GM18870 (cell line): ENCODE data around the gene PLD3.
"Not testable (repeated sequence)": the region's sequence is repeated elsewhere in the genome, so short reads cannot be mapped to it uniquely, and the experiment has no call there.

Source experiments
- ATAC-seq: cut with Tn5 transposase; IDR thresholded peaks from one replicate; pipeline ENCODE4 v1.9.1; 2021; ENCODE audit warnings: moderate library complexity; ENCODE audit not compliant: unreplicated experiment

PLD3 gene

DNA sequence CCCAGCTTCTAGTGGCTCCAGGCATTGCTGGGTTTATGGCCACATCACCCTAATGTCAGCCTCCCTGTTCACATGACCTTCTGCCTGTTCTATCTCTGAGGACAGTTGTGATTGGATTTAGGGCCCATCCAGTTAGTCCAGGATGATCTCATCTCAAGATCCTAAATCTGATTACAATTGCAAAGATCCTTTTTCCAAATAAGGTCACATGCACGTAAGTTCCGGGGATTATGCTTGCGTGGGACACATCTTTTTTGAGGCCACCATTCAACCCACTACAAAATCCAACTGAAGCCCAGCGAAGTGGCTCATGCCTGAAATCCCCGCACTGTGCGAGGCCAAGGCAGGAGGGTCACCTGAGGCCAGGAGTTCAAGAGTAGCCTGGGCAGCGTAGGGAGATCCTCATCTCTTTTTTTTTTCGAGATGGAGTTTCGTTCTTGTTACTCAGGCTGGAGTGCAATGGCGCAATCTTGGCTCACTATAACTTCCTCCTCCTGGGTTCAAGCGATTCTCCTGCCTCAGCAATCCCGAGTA lies 12.3 kb downstream of the PLD3 start:
- ATAC-seq = no peak

DNA sequence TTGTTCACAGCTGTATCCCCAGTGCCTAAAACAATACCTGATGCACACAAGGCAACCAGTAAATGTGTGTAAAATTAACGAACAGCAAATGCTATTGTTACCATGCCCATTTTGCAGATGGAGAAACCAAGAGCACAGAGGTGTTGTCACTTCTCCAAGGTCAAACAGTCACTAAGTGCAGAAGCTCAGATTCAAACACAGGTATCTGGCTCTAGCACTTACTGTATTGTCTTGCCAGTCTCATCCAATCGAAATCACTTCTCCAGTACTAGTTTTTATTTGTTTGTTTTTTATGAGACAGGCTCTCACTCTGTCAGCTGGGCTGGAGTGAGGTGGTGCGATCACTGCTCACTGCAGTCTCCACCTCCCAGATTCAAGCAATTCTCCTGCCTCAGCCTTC lies 13.7 kb downstream of the PLD3 start:
- no peak for ATAC-seq

DNA sequence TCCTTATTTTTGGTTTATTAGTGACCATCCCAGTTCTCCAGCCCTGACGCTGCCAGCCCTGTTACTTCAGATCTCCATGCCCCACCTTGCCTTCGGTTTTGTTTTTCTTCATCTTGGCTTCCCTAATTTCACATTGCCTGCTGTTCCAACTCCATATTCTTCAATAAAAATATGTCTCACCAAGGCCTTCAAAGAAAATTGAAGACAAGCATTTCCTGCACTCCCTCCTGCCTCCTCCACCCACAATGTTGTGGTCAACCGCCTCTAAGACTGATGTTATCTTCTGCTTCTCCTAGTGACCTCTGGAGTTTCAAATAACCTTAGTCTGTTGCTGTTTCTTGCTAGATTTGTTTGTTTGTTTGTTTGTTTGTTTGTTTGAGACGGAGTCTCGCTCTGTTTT lies 14.6 kb downstream of the PLD3 start:
- no peak for ATAC-seq

DNA sequence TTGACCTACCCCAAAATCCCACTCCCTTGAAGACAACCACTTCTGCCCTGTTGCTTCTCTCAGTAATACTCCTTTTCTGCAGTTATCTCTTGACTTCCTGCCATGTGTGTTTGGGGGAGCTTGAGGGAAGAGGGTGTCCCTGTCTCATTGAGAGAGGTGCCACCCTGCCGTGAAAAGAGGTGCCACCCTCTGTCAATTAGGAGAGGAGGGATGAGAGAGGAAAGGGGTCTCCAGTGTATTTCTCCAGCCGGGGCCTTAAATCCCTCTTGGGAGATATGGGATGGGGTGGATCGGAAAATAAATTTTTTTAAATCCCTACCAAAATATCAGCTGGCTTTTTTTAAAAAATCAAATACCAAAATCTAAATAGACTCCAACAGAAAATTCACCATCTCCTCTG lies 16.5 kb downstream of the PLD3 start:
- ATAC-seq = no peak

- no peak for ATAC-seq
Observed at GRCh38 chr19:40365613-40366401, 17.3 kb downstream of the PLD3 start.

GRCh38 chr19:40366697-40367561 lies 18.4 kb downstream of the PLD3 start:
- no peak for ATAC-seq

DNA sequence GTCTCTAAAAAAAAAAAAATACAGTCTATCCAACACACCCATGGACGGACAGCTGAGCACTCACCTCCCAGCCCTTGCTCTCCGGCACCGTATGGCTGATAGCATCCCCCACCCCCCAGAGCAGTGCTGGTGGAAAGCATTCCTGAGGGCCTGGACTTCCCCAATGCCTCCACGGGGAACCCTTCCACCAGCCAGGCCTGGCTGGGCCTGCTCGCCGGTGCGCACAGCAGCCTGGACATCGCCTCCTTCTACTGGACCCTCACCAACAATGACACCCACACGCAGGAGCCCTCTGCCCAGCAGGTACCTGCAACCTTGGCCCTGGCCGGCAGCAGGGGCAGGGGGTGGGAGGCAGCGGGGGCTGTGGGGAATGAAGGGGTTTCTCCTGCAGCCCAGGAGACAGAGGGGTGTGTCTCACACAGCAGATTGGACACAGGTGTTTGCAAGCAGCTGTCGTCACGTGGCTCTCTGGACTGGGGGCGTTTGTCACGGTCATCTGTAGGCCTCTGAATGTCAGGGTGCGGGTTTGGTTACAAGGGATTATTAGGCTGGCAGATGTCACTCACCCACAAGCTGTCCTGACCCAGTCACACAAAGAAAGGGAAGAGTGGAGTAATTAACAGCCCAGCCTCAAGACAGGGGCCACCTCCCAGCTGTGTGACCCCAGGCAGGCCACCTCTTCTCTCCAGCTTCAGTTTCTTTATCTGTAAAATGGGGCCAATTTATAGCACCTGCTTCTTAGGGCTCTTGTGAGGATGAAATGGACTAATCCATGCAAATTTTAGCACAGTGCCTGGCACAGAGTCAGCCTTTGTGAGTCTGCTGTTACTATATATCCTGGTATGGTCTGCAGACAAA lies 19.3 kb downstream of the PLD3 start:
- no peak for ATAC-seq

- ATAC-seq = no peak
Observed at GRCh38 chr19:40369797-40370196, 21.3 kb downstream of the PLD3 start.

DNA sequence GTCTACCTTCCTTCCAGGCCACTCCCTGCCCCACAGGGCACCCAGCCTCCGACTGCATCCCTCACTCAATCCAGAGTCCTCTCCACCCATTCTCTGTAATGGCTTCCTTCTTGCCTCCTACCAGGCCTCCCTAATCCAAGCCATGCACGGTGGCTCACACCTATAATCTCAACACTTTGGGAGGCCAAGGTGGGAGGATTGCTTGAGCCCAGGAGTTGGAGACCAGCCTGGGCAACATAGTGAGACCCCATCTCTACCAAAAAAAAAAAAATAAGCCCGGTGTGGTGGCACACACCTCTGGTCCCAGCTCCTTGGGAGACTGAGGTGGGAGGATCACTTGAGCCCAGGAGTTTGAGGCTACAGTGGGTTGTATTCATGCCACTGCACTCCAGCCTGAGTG lies 21.8 kb downstream of the PLD3 start:
- not testable (repeated sequence) for ATAC-seq

DNA sequence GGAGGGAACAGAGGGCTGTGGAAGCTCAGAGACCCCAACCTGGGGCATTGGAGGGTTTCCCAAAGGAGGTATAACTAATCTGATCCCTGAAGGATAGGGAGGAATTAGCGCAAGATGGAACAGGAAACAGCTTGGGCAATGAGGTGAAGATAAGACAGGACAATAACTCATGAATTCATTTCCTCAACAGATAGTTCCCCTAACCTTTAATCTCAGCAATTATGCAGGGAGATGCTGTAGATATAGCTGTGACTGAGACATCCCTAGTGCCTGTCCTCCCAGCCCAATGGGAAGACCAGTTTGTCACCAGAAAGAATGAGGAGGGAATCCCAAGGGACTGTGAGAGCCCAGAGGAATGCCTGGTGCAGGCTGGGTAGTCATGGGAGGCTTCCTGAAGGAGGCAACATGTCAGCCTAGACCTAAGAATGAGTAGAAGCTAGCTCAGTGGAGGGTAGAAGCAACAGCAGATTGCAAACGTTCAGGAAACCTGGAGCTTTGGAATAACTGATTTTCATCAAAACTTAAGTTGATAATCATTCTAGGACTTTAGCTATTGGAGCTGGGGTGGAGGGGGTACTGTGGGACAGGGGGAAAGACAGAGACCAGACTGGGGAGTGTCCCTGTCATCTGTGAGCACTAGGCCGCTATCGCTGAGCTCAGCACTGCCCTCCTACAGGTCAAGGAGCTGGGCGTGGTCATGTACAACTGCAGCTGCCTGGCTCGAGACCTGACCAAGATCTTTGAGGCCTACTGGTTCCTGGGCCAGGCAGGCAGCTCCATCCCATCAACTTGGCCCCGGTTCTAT lies 22.7 kb downstream of the PLD3 start:
- ATAC-seq = no peak

GRCh38 chr19:40371802-40372122 lies 23.3 kb downstream of the PLD3 start:
- no peak for ATAC-seq

DNA sequence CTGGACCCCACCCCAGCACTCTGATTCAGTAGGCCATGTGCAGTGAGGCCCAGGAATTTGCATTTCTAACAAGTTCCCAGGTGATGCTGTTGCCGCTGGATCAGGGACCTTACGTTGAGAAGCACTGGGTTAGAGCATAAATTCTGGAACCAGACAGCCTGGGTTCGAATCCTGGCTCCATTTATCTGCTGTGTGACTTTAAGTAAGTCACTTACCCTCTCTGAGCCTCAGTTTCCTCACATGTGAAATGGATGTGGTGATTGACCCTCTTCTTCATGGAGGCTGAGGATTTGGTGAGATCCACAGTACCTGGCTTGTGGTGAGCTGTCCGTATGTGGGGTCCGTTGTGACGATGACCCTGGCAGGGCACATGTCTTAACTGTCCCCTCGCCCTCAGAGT lies 25.6 kb downstream of the PLD3 start:
- no peak for ATAC-seq

- ATAC-seq = no peak
Observed at GRCh38 chr19:40376286-40376862, 27.9 kb downstream of the PLD3 start.

DNA sequence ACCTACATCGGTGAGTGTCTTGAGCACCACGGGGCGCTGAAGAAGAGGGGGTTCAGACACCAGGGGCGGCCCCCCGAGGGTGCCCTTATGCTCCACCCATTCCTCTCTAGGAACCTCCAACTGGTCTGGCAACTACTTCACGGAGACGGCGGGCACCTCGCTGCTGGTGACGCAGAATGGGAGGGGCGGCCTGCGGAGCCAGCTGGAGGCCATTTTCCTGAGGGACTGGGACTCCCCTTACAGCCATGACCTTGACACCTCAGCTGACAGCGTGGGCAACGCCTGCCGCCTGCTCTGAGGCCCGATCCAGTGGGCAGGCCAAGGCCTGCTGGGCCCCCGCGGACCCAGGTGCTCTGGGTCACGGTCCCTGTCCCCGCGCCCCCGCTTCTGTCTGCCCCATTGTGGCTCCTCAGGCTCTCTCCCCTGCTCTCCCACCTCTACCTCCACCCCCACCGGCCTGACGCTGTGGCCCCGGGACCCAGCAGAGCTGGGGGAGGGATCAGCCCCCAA lies 29.4 kb downstream of the PLD3 start:
- no peak for ATAC-seq

DNA sequence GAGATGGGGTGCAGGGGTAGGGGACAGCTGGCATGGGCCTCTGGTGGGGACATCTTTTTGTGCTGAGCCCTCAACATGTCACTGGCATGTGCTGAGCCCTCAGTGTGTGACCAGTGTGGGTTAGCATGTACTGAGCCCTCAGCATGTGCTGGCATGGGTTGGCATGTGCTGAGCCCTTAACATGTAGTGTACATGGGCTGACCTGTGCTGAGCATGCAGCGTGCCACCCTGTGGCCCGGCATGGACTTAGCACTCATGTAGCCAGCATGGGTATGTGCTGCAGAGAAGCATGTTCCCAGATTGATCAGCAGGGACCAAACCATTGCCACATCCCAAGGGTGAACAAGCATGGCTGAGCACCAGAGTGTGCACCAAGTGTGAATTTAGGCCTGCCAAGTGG lies 30.0 kb downstream of the PLD3 start:
- ATAC-seq = no peak

- no peak for ATAC-seq
Observed at GRCh38 chr19:40379446-40380198, 31.1 kb downstream of the PLD3 start.

- ATAC-seq = no peak
Observed at GRCh38 chr19:40380199-40381037, 31.9 kb downstream of the PLD3 start.

DNA sequence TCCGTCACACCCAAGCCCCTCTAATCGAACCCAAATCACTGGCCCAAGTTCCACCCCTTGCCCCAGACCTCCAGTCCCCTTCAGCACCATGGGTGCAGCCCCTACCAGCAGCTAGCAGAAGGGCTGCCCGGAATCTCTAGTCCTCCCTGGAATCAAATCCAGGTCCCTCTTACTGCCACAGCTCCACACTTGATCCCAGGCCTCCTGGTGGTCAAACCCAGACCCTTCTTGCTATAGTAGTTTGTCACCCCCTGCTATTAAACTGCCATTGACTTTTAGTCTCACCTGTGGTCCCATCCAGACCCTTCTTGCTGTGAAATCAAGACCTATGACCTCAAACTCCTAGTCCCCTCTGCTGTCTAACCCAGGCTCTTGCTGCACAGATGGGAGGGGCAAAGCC lies 32.8 kb downstream of the PLD3 start:
- no peak for ATAC-seq
